Measurements from ENCODE around the gene TIMM29.
A peak's percentile ranks its signal among the peaks of the same experiment; 100 is the strongest.

- TF ChIP-seq CTCF (IDR thresholded peaks at IDR 0.05) (peak in 1 of 6 experiments; percentile 13), POLR2A (IDR thresholded peaks at IDR 0.05) (peak in 1 of 2 donors; percentile 16)
Measured at GRCh38 chr19:10899151-10899653, 29.4 kb upstream of the TIMM29 start.
